Ovary (tissue), 3 donors: ENCODE results near the gene CDKL5.

Experiments
- CTCF ChIP-seq, 3 donors: fragments of 450-650 bp in 2 of 3; fragments of 200-600 bp in 1 of 3; IDR thresholded peaks; one replicate each; pipeline versions ENCODE4 v1.5.1 to v1.8.0; 2016 to 2022; ENCODE audit warnings: antibody characterized with exemption in 3 of 3, mild to moderate bottlenecking in 1 of 3
- POLR2A ChIP-seq: fragments of 450-650 bp; IDR thresholded peaks from one replicate; pipeline ENCODE4 v1.6.1; 2017; ENCODE audit warnings: antibody characterized with exemption, mild to moderate bottlenecking, moderate library complexity
- donor health status: DM: no; HTN: no; CAD: no.

- TF ChIP-seq CTCF (IDR thresholded peaks at IDR 0.05) (no peak), POLR2A (no peak)
Observed at GRCh38 chrX:18661273-18661672, 235.9 kb downstream of the CDKL5 start.
